ENCODE results near the gene LARP6.
"Not testable (repeated sequence)": the region's sequence is repeated elsewhere in the genome, so short reads cannot be mapped to it uniquely, and the experiment has no call there.

The LARP6 gene

DNA sequence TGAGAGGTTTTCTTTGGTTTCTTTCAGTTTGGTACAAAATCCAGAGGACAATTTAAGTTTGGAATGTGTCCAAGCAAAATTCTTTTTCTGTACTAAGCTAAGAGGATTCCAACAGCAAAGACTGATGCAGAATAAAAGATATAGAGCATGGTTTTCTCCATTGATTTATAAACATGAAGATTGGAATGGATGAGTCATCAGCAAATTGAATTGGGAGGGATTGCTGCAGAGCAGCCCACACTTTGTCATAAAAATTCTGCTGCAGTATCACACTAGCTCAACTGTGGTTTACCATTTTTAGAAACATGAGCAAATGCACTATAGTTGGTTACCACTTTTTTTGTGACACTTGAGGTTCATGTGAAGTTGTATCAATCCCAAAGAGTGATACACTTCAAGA lies 16.1 kb upstream of the LARP6 start:
- TF ChIP-seq POLR2A (IDR thresholded peaks at IDR 0.05; ENCODE audit: low read length), result no peak
- no peak for TF ChIP-seq GATA1 (IDR thresholded peaks at IDR 0.05; ENCODE audit: low read depth, low read length)
- DNase-seq, result no peak

DNA sequence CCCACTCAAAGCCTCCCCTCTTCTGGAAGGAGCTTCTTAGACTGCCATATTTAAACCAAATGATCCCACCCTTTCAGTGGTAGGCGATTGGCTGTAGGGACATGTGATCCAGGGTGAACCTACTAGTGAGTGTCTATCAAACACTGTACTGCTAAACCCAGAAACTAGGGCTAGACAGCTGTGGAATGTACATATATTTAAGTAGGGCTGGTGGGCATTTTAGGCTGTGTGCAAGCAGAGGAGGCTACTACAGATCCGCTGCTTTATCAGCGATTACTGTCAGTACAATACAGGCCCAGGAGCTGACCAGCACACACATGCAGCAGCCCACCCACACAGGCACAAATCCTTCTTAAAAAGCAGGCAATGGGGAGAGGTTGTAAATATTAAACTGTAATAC lies 15.4 kb upstream of the LARP6 start:
- TF ChIP-seq POLR2A (IDR thresholded peaks at IDR 0.05; ENCODE audit: low read length), result no peak
- TF ChIP-seq GATA1 (IDR thresholded peaks at IDR 0.05; ENCODE audit: low read depth, low read length), result no peak
- no peak for DNase-seq

DNA sequence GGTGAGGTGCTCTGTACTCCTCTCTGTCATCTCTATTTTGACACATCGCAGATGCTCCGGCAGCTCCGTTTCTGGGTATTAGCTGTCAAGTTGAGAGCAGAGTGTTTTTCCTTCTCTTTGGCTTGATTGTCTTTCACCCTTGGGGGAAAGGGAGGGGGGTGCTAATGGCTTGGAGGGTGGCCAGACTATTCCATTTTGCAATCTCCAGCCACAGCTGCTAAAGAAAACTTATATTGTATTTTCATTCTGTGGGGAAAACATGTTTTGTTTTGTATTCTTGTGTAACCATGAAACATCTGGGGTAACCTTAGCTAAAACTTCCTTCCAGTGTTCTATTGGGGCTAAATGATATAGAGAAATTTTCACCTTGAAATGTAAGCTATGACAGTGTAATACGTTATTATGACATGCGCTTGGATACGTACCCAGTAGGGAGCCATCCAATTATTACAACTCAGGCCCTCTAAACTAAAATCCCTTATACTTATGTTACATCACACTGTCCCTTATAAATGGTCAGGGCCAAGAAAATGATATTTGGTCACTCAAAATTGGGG lies 14.0 kb upstream of the LARP6 start:
- DNase-seq, result no peak
- no peak for TF ChIP-seq GATA1 (IDR thresholded peaks at IDR 0.05; ENCODE audit: low read depth, low read length)
- TF ChIP-seq POLR2A (IDR thresholded peaks at IDR 0.05; ENCODE audit: low read length), result no peak

DNA sequence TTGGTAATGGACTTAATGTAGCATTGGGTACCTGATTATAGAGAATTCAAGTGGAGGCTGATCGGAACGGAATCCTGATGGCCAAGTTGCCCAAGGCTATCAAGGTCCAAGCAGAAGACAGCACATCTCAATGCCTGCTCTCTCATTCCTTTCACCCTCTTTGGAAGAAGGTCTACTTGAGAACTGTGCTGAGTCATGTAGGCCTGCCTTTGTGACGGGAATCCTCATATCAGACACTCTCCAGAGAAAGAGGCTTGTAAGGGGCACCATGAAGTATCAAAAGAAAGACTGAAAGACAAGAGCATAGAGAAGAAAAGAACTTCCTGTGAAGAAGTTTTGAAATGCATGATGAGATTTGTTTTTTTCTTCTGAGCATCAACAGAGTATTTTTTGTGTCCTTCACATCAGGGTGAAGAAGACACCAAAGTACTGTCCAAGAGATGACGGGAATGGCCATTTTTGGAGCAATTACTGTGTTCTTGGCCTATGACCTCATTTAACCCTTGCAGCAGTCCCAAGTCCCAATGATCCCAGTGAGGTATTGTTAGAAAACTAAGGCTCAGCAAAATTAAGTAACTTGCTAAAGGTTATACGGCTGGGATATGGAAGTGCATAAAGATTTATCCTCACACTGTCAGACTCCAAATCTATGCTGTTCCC lies 13.2 kb upstream of the LARP6 start:
- peak in 1 of 2 experiments; percentile 6 for DNase-seq
- no peak for TF ChIP-seq POLR2A (IDR thresholded peaks at IDR 0.05; ENCODE audit: low read length)

DNA sequence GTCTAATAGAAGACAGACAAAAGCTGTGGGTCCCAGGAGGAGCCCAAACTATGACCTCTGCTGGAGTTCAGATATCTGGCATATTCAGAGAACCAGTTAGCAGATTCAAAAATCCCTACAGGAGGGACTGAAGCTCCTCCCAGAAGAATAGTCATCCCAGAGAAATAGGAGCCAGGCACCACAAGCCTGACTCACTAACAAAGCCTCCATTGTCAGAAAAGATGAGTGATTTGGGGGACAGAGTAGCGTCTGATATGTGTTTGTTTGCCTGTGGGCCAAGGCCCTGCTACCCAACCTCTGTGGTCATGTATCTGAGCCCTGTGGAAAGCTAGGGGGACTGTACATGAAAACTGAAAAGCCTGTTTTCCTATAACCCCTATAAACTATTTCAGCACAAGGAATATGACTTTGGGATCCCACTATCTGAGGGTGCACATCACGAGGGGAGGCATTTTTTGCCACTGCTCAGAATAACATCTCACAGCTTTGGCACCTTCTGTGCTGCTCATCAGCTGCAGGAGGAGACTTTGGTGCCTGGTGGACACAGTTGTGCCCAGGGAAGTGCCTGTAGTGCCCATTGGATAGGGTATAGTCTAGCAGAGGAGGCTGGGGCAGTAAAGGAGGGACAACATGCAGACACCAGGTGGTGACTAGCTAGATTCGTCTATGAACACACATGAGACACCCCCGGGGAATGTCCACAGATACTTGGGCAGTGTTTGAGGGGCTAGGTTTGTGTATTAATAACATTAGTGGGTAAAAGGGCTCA lies 9.7 kb upstream of the LARP6 start:
- no peak for DNase-seq
- TF ChIP-seq GATA1 (IDR thresholded peaks at IDR 0.05; ENCODE audit: low read depth, low read length) (no peak), POLR2A (IDR thresholded peaks at IDR 0.05; ENCODE audit: low read length) (no peak)

DNA sequence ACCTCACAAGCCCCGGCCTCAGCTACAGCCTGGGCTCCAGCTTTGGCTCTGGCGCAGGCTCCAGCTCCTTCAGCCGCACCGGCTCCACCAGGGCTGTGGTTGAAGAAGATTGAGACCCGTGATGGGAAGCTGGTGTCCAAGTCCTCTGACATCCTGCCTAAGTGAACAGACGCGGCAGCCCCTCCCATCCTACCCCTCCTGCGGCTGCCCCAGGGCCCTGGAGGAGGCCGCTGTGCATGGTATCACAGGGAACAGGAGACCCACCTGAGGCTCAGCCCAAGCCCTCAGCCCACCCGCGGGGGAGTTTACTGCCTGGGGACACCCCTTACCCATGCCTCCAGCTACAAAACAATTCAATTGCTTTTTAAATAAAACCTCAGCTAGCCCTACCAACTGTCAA lies 6.0 kb upstream of the LARP6 start:
- DNase-seq, result no peak
- TF ChIP-seq GATA1 (IDR thresholded peaks at IDR 0.05; ENCODE audit: low read depth, low read length), result no peak

DNA sequence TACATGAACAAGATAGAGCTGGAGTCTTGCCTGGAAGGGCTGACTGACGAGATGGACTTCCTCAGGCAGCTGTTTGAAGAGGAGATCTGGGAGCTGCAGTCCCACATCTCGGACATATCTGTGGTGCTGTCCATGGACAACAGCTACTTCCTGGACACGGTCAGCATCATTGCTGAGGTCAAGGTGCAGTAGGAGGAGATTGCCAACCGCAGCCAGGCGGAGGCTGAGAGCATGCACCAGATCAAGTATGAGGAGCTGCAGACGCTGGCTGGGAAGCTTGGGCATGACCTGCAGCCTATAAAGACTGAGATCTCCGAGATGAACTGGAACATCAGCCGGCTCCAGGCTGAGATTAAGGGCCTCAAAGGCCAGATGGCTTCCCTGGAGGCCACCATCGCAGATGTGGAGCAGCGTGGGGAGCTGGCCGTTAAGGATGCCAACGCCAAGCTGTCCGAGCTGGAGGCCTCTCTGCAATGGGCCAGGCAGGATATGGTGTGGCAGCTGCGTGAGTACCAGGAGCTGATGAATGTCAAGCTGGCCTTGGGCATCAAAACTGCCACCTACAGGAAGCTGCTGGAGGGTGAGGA lies 5.5 kb upstream of the LARP6 start:
- TF ChIP-seq POLR2A (IDR thresholded peaks at IDR 0.05; ENCODE audit: low read length) (no peak), GATA1 (IDR thresholded peaks at IDR 0.05; ENCODE audit: low read depth, low read length) (no peak)
- no peak for DNase-seq

DNA sequence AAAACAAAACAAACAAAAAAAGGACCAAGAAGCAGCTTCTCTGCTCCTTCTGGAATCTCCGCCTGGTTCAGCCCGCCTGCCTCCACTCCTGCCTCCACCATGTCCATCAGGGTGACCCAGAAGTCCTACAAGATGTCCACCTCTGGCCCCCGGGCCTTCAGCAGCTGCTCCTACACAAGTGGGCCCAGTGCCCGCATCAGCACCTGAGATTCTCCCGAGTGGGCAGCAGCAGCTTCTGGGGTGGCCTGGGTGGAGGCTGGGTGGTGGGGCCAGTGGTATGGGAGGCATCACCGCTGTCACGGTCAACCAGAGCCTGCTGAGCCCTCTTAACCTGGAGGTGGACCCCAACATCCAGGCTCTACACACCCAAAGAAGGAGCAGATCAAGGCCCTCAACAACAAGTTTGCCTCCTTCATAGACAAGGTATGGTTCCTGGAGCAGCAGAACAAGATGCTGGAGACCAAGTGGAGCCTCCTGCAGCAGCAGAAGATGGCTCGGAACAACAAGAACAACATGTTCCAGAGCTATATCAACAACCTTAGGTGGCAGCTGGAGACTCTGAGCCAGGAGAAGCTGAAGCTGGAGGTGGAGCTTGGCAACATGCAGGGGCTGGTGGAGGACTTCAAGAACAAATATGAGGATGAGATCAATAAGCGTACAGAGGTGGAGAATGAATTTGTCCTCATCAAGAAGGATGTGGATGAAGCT lies 4.8 kb upstream of the LARP6 start:
- not testable (repeated sequence) for DNase-seq

DNA sequence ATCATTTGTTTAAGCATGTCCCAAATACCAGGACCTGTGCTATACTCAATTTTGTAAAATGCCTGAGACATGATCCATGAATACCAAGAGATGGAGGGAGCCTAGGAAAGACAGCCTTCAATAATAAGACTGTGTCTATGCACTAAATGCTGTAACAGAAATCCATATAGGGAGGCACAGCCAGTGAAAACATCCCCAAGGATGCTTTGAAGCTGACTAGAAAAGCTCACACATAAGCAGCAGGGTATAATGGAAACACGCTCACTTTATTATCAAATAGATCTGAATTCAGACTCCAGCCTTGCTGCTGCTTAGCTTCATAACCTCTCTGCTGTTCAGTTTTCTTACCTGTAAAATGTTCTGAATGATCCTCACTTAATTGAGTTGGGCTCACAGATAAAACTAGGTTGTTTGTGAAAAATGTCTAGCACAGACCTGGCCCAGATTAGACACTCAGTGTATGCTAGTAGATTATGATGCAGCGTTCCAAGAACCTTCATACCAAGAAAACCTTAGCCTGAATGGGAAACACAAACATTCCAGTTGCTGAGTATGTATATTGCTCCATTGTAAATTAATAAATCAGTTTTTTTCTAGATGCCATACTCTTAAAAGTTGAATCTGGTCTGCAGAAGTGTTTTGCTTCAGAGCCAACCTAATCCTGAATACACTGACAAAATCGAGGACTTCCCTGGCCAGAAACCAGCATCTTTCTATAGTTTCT lies 3.8 kb upstream of the LARP6 start:
- TF ChIP-seq GATA1 (IDR thresholded peaks at IDR 0.05; ENCODE audit: low read depth, low read length) (no peak), POLR2A (IDR thresholded peaks at IDR 0.05; ENCODE audit: low read length) (no peak)
- peak in 1 of 2 experiments; percentile 8 for DNase-seq

DNA sequence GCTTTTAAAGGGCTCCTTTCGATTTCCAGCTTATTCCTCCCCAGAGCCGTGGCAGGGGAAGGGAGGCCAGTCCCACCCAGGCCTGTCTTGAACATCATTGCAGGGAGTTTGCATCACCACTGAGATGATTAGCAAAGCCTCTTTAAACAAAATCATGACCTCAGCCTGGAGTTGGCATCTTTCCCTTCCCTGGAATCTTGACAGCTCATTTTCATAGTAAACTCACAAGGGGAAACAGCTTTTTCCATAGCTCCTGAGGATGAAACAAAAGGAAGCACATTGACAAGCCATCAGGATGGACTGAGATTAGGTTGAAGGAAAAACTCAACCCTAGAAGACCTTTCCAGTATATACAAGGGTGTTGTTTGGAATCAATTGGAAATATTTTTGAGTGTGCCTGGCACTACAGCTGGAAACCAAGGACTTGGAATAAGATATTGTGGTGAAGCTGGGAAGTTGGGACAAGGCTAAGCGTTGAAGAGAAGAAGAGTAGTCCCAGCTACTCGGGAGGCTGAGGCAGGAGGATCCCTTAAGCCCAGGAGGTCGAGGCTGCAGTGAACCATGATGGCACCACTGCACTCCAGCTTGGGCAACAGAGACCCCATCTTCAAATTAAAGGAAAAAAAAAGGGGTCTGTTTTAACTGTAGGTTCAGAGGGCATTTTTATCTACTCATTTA lies 3.1 kb upstream of the LARP6 start:
- peak in 1 of 2 experiments; percentile 75 for DNase-seq
- TF ChIP-seq POLR2A (IDR thresholded peaks at IDR 0.05; ENCODE audit: low read length), result no peak
- TF ChIP-seq GATA1 (IDR thresholded peaks at IDR 0.05; ENCODE audit: low read depth, low read length), result no peak

DNA sequence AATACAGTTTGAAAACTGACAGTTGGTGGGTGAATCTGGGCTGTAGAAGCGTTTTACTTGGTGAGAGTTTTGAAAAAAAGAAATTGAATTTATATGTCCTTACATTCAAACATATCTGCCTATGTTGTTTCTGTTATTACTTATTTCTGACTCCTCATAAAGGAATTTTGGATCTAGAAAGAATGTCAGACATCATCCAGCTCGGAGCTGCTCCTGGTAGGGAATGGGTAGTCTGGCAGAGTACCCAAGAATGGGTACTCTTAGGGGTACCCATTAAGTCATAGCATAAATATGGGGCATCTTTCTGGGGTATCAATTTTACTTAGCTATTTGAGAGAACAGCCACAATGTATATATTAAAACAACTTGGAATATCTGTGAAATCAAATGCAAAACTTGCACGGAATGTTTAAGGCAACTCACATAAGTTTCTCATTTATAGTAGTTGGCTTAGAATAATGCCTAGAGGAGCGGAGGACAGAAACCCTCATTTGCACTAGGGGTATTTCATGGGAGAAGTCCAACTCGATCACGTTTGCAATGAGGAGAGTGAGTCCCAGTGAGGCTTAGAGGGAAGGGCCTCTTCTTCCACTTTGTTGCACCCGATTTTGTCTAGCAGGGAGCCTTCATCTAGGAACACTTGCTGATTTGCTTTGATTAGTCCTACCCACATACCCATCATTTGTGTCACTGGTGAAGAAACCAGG lies 2.4 kb upstream of the LARP6 start:
- TF ChIP-seq GATA1 (IDR thresholded peaks at IDR 0.05; ENCODE audit: low read depth, low read length) (no peak), POLR2A (IDR thresholded peaks at IDR 0.05; ENCODE audit: low read length) (no peak)
- no peak for DNase-seq

DNA sequence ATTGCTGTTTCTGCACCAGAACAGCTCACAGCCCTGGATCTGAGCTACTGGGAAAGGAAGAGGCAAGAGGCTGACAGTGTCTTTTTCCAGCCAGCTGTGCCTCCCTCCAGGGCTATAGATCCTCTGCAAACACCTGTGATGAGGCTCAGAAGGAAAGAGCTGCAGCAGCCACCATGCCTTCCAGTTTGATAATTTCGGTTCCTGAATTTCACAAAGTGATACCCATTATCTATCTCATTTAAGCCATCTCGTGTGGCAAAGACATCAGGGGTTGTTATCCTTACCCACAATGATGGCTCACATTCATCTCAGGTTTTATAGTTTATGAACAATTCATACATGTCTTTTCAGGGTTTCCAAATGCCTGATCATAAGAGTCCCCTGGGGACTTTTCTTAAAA lies 1.8 kb upstream of the LARP6 start:
- TF ChIP-seq GATA1 (IDR thresholded peaks at IDR 0.05; ENCODE audit: low read depth, low read length), result no peak
- TF ChIP-seq POLR2A (IDR thresholded peaks at IDR 0.05; ENCODE audit: low read length), result no peak
- DNase-seq, result peak in 1 of 2 experiments; percentile 6

DNA sequence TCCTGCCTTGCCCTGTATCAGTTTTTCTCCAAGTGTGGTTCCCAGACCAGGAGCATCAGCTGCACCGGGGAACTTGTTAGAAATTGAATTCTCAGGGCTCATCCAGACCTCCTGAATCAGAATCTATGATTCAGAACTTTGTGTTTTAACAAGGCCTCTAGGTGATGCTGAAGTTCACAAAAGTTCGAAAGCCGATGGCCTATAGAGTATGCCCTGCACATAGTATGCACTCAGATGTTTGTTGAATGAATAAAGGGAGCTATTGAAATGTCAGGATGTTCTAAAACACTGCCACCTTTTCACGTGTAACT lies 664 bp upstream of the LARP6 start:
- no peak for DNase-seq
- TF ChIP-seq POLR2A (IDR thresholded peaks at IDR 0.05; ENCODE audit: low read length) (no peak), GATA1 (IDR thresholded peaks at IDR 0.05; ENCODE audit: low read depth, low read length) (no peak)
